ENCODE measurements around the gene MBP. TPM values are rescaled to one million over a fixed set of nuclear protein-coding genes. Genes with fewer than 3 reads are reported as not detected.
"Not testable (repeated sequence)": the region's sequence is repeated elsewhere in the genome, so short reads cannot be mapped to it uniquely, and the experiment has no call there.

MBP gene
- total and polyA plus RNA-seq, 10 donors, result 11.1 to 96.0 (median 70.8) TPM

- Histone ChIP-seq H3K27me3 (replicated peaks in 1 of 7) (no peaks in the 10 kb centered on the region), H3K36me3 (peaks cover 0 to 85% (median 28%) of the 10 kb centered on the region in 6 donors), H3K9me3 (no peaks in the 10 kb centered on the region), H3K27ac (no peak overlapping the region), H3K4me1 (peaks cover 0 to 45% (median 8%) of the 10 kb centered on the region in 6 donors), H3K4me3 (no peak overlapping the region)
- 90 to 99% (median 96%) methylated on average over 9 of the region's 9 CpGs for WGBS, 5 donors
- no peak for DNase-seq
- intact Hi-C loops (cut with DNase I; ENCODE audit: low total_unique reads), result no loop called here
- TF ChIP-seq POLR2A (IDR thresholded peaks at IDR 0.05), result no peak
- peak in 1 of 3 donors; percentile 47 for TF ChIP-seq POLR2AphosphoS5 (IDR thresholded peaks at IDR 0.05)
These were observed 112.9 kb downstream of the MBP start for GRCh38 chr18:77019641-77020040.

GRCh38 chr18:77018650-77019049 is 113.9 kb downstream of the MBP start:
- peaks cover 0 to 53% (median 15%) of the 10 kb centered on the region in 6 donors for H3K4me1 ChIP-seq
- DNase-seq; intact Hi-C loops (cut with DNase I; ENCODE audit: low total_unique reads); H3K27me3 ChIP-seq (replicated peaks in 1 of 7); H3K4me3 ChIP-seq; H3K27ac ChIP-seq; H3K9me3 ChIP-seq: not testable (repeated sequence)
- peaks cover 0 to 85% (median 26%) of the 10 kb centered on the region in 6 donors for H3K36me3 ChIP-seq

GRCh38 chr18:77017355-77017754 is 115.2 kb downstream of the MBP start:
- no peak for TF ChIP-seq CTCF (IDR thresholded peaks at IDR 0.05 in 8 of 11, conservative IDR thresholded peaks at IDR 0.05 in 3 of 11)
- no peak for TF ChIP-seq POLR2A (IDR thresholded peaks at IDR 0.05)
- no peak for TF ChIP-seq POLR2AphosphoS5 (IDR thresholded peaks at IDR 0.05)
- intact Hi-C loops (cut with DNase I; ENCODE audit: low total_unique reads), result no loop called here

GRCh38 chr18:77016936-77017335 is 115.6 kb downstream of the MBP start:
- TF ChIP-seq POLR2AphosphoS5 (IDR thresholded peaks at IDR 0.05) (no peak), POLR2A (IDR thresholded peaks at IDR 0.05) (no peak), CTCF (IDR thresholded peaks at IDR 0.05 in 8 of 11, conservative IDR thresholded peaks at IDR 0.05 in 3 of 11) (no peak)
- intact Hi-C loops (cut with DNase I; ENCODE audit: low total_unique reads), result no loop called here
- Histone ChIP-seq H3K27ac (no peak overlapping the region), H3K27me3 (replicated peaks in 1 of 7) (no peaks in the 10 kb centered on the region), H3K4me1 (peaks cover 0 to 53% (median 18%) of the 10 kb centered on the region in 6 donors), H3K4me3 (no peak overlapping the region), H3K36me3 (peaks cover 0 to 85% (median 28%) of the 10 kb centered on the region in 6 donors), H3K9me3 (no peaks in the 10 kb centered on the region)
- no peak for DNase-seq
- 76 to 96% (median 92%) methylated on average over 4 to 16 of the region's 16 CpGs for WGBS, 5 donors

More at GRCh38 chr18:77017355-77017754, 115.2 kb downstream of the MBP start:
- Histone ChIP-seq H3K27me3 (replicated peaks in 1 of 7) (no peaks in the 10 kb centered on the region), H3K4me1 (peaks cover 0 to 53% (median 18%) of the 10 kb centered on the region in 6 donors), H3K27ac (no peak overlapping the region), H3K9me3 (no peaks in the 10 kb centered on the region), H3K4me3 (no peak overlapping the region), H3K36me3 (peaks cover 0 to 85% (median 26%) of the 10 kb centered on the region in 6 donors)
- DNase-seq, result no peak
- 86 to 99% (median 92%) methylated on average over 6 of the region's 6 CpGs for WGBS, 5 donors

- no peak for DNase-seq
- TF ChIP-seq CTCF (IDR thresholded peaks at IDR 0.05 in 8 of 11, conservative IDR thresholded peaks at IDR 0.05 in 3 of 11) (no peak), POLR2A (IDR thresholded peaks at IDR 0.05) (no peak), POLR2AphosphoS5 (IDR thresholded peaks at IDR 0.05) (no peak)
- H3K27me3 ChIP-seq (replicated peaks in 1 of 7), result no peaks in the 10 kb centered on the region
- H3K9me3 ChIP-seq, result no peaks in the 10 kb centered on the region
- intact Hi-C loops (cut with DNase I; ENCODE audit: low total_unique reads), result no loop called here
- peak overlapping the region in 1 of 8 donors; percentile 70 for H3K27ac ChIP-seq
- peaks cover 0 to 50% (median 18%) of the 10 kb centered on the region in 6 donors for H3K4me1 ChIP-seq
- peaks cover 0 to 87% (median 30%) of the 10 kb centered on the region in 6 donors for H3K36me3 ChIP-seq
- 86 to 91% (median 88%) methylated on average over 16 of the region's 16 CpGs for WGBS, 5 donors
- H3K4me3 ChIP-seq, result no peak overlapping the region
These were observed 116.5 kb downstream of the MBP start for GRCh38 chr18:77015771-77016710.

All from spleen (tissue), 11 donors.